Measurements from ENCODE around the gene GMPS.
A peak's percentile ranks its signal among the peaks of the same experiment; 100 is the strongest.
"Not testable (repeated sequence)": the region's sequence is repeated elsewhere in the genome, so short reads cannot be mapped to it uniquely, and the experiment has no call there.

The GMPS gene

GRCh38 chr3:155870133-155870944 is at the start of gene GMPS:
TSS of gene GMPS (plus strand) at chr3:155870650. CDS start at chr3:155870871, 221 bp downstream.
- in situ Hi-C loops (cut with HindIII; ENCODE audit: low pct_ligation_motif_present, low pct_unique_long_range_greater_than_20kb, low sequenced_read_pairs) = no loop called here
- DNase-seq = peak; percentile 90

GRCh38 chr3:155828490-155829098 is 41.9 kb upstream of the GMPS start:
- in situ Hi-C loops (cut with HindIII; ENCODE audit: low pct_ligation_motif_present, low pct_unique_long_range_greater_than_20kb, low sequenced_read_pairs) = not testable (repeated sequence)

GRCh38 chr3:155835341-155836071 is 34.9 kb upstream of the GMPS start:
- DNase-seq = no peak
- in situ Hi-C loops (cut with HindIII; ENCODE audit: low pct_ligation_motif_present, low pct_unique_long_range_greater_than_20kb, low sequenced_read_pairs) = no loop called here

More at GRCh38 chr3:155828490-155829098, 41.9 kb upstream of the GMPS start:
- DNase-seq = not testable (repeated sequence)

- DNase-seq = no peak
- in situ Hi-C loops (cut with HindIII; ENCODE audit: low pct_ligation_motif_present, low pct_unique_long_range_greater_than_20kb, low sequenced_read_pairs) = no loop called here
Observed at GRCh38 chr3:155843569-155843968, 26.9 kb upstream of the GMPS start.

- in situ Hi-C loops (cut with HindIII; ENCODE audit: low pct_ligation_motif_present, low pct_unique_long_range_greater_than_20kb, low sequenced_read_pairs) = no loop called here
- DNase-seq = no peak
Observed at GRCh38 chr3:155846119-155846518, 24.3 kb upstream of the GMPS start.

GRCh38 chr3:155847993-155848392 is 22.5 kb upstream of the GMPS start:
- no peak for DNase-seq
- in situ Hi-C loops (cut with HindIII; ENCODE audit: low pct_ligation_motif_present, low pct_unique_long_range_greater_than_20kb, low sequenced_read_pairs) = no loop called here

GRCh38 chr3:155849404-155849803 is 21.0 kb upstream of the GMPS start:
- in situ Hi-C loops (cut with HindIII; ENCODE audit: low pct_ligation_motif_present, low pct_unique_long_range_greater_than_20kb, low sequenced_read_pairs) = not testable (repeated sequence)

GRCh38 chr3:155852341-155852740 is 18.1 kb upstream of the GMPS start:
- in situ Hi-C loops (cut with HindIII; ENCODE audit: low pct_ligation_motif_present, low pct_unique_long_range_greater_than_20kb, low sequenced_read_pairs) = no loop called here

More at GRCh38 chr3:155849404-155849803, 21.0 kb upstream of the GMPS start:
- not testable (repeated sequence) for DNase-seq

GRCh38 chr3:155853214-155854140 is 17.0 kb upstream of the GMPS start:
- peak; percentile 18 for DNase-seq
- in situ Hi-C loops (cut with HindIII; ENCODE audit: low pct_ligation_motif_present, low pct_unique_long_range_greater_than_20kb, low sequenced_read_pairs) = no loop called here

More at GRCh38 chr3:155852341-155852740, 18.1 kb upstream of the GMPS start:
- no peak for DNase-seq

GRCh38 chr3:155854141-155854940 is 16.1 kb upstream of the GMPS start, which contains the start of gene SLC33A1:
TSS of gene SLC33A1 (minus strand) at chr3:155854427. CDS start at chr3:155853997, 430 bp downstream.
- in situ Hi-C loops (cut with HindIII; ENCODE audit: low pct_ligation_motif_present, low pct_unique_long_range_greater_than_20kb, low sequenced_read_pairs) = no loop called here

GRCh38 chr3:155859859-155860258 is 10.6 kb upstream of the GMPS start:
- in situ Hi-C loops (cut with HindIII; ENCODE audit: low pct_ligation_motif_present, low pct_unique_long_range_greater_than_20kb, low sequenced_read_pairs) = no loop called here

More at GRCh38 chr3:155854141-155854940, 16.1 kb upstream of the GMPS start, which contains the start of gene SLC33A1:
- peak; percentile 98 for DNase-seq

GRCh38 chr3:155860424-155860823 is 10.0 kb upstream of the GMPS start:
- in situ Hi-C loops (cut with HindIII; ENCODE audit: low pct_ligation_motif_present, low pct_unique_long_range_greater_than_20kb, low sequenced_read_pairs); DNase-seq: not testable (repeated sequence)

More at GRCh38 chr3:155859859-155860258, 10.6 kb upstream of the GMPS start:
- DNase-seq = peak; percentile 37

GRCh38 chr3:155861476-155862183 is 8.8 kb upstream of the GMPS start:
- in situ Hi-C loops (cut with HindIII; ENCODE audit: low pct_ligation_motif_present, low pct_unique_long_range_greater_than_20kb, low sequenced_read_pairs) = no loop called here
- no peak for DNase-seq

GRCh38 chr3:155862290-155862982 is 8.0 kb upstream of the GMPS start:
- DNase-seq = peak; percentile 70
- in situ Hi-C loops (cut with HindIII; ENCODE audit: low pct_ligation_motif_present, low pct_unique_long_range_greater_than_20kb, low sequenced_read_pairs) = not testable (repeated sequence)

GRCh38 chr3:155863072-155863784 is 7.2 kb upstream of the GMPS start:
- no peak for DNase-seq
- in situ Hi-C loops (cut with HindIII; ENCODE audit: low pct_ligation_motif_present, low pct_unique_long_range_greater_than_20kb, low sequenced_read_pairs) = no loop called here

Data from ACHN (cell line).